HFFc6 (cell line): ENCODE results near the gene TTC3. TPM values are rescaled to one million over a fixed set of nuclear protein-coding genes. Genes with fewer than 3 reads are reported as not detected.
A peak's percentile ranks its signal among the peaks of the same experiment; 100 is the strongest.

Experiments
- DNase-seq: peaks from one replicate; pipeline ENCODE4 v3.0.0-alpha.2; 2018
- H3K27ac Mint-ChIP-seq: 2 replicates; pipeline ENCODE4 v1.8.0; 2020; ENCODE audit warnings: mild to moderate bottlenecking, mixed read lengths
- H3K27me3 Mint-ChIP-seq: 2 replicates; pipeline ENCODE4 v1.8.0; 2021; ENCODE audit warnings: mild to moderate bottlenecking, moderate library complexity, mixed read lengths; ENCODE audit not compliant: insufficient read depth
- H3K36me3 Mint-ChIP-seq: 2 replicates; pipeline ENCODE4 v1.8.0; 2021; ENCODE audit warnings: low read depth, mixed read lengths
- H3K4me1 Mint-ChIP-seq: 2 replicates; pipeline ENCODE4 v1.8.0; 2020; ENCODE audit warnings: low read depth, mixed read lengths
- H3K4me3 Mint-ChIP-seq: 2 replicates; pipeline ENCODE4 v1.8.0; 2020; ENCODE audit warnings: mild to moderate bottlenecking, moderate library complexity, mixed read lengths
- H3K9me3 Mint-ChIP-seq: 2 replicates; pipeline ENCODE4 v1.8.0; 2020; ENCODE audit warnings: mild to moderate bottlenecking, mixed read lengths
- CTCF ChIP-seq: fragments of 200-600 bp; sonication (generic); IDR thresholded peaks from 2 replicates; pipeline ENCODE4 v1.5.0; 2021; ENCODE audit warnings: antibody characterized with exemption, mild to moderate bottlenecking
- total RNA-seq, 6 experiments: library from RNA; stranded (reverse); fragmentation: NEBNext Ultra II Directional; extraction: Animal tissue kit (Norgen Biotek cat#: 25700); gene quantifications; 2 replicates in 1 of 6; 3 replicates in 5 of 6; pipeline ENCODE4 v1.2.3, GENCODE V29; 2021

TTC3 gene
- total RNA-seq, 6 experiments from 2014 or later, result 123 to 173 (median 134) TPM

DNA sequence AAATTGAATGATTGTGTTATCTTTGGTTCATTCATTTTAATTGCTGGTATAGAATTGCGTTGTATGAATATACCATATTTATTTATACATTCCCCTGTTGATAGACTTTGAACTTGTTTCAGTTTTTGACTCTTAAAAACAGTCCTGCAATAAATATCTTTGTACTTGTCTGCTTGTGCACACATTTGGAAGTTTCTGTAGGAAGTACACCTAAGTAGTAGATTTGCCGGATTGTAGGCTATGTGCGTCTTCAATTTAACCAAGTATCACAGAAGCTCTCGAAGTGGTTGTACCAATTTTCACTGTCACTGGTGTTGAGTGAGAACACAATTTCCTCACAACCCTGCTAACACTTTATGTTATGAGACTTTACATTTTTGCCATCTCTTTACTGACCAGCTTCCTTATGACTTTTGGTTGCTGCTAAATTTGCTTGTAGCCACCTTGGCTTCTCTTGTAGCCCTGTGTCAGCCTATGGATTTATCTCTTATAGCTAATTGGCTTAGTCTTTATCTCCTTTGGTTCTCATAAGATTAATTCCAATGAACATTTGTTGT is 2.2 kb downstream of the TTC3 start:
- Mint-ChIP-seq H3K4me3 (peak overlapping the region; percentile 100), H3K27me3 (peaks cover 4% of the 10 kb centered on the region; the same call in 1 of the 2 replicates), H3K9me3 (peaks cover 4% of the 10 kb centered on the region; the same call in 1 of the 2 replicates), H3K36me3 (peaks cover 6% of the 10 kb centered on the region), H3K27ac (no peak overlapping the region), H3K4me1 (peaks cover 61% of the 10 kb centered on the region)
- TF ChIP-seq CTCF, result no peak
- no peak for DNase-seq

- peaks cover 4% of the 10 kb centered on the region; the same call in 1 of the 2 replicates for H3K27me3 Mint-ChIP-seq
- H3K36me3 Mint-ChIP-seq, result peaks cover 6% of the 10 kb centered on the region; the same call in 1 of the 2 replicates
- no peak overlapping the region for H3K27ac Mint-ChIP-seq
- DNase-seq, result no peak
- H3K4me1 Mint-ChIP-seq, result peaks cover 51% of the 10 kb centered on the region
- no peak for TF ChIP-seq CTCF
- H3K4me3 Mint-ChIP-seq, result no peak overlapping the region
- peaks cover 4% of the 10 kb centered on the region; the same call in 1 of the 2 replicates for H3K9me3 Mint-ChIP-seq
Observed at GRCh38 chr21:37076087-37076850, 3.2 kb downstream of the TTC3 start.

DNA sequence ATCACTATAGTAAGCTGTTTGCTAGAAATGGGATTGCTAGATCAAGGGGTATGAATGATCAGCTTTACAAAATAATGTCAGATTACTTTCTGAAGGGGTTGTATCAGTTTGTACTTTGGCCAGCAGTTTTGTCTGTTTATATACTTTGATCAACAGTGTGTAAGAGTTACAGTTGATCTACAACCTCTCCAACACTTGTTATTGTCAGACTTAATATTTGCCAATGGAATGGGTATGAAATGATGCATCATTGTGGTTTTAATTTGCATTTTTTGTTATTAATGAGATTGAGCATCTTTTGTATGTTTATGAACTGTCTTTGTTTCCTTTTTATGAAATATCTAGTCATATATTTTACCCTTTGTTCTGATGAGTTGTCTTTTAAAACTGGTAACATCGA is 4.3 kb downstream of the TTC3 start:
- Mint-ChIP-seq H3K36me3 (peaks cover 10% of the 10 kb centered on the region), H3K27me3 (peaks cover 4% of the 10 kb centered on the region; the same call in 1 of the 2 replicates), H3K4me1 (peaks cover 41% of the 10 kb centered on the region), H3K9me3 (peaks cover 4% of the 10 kb centered on the region; the same call in 1 of the 2 replicates), H3K4me3 (no peak overlapping the region), H3K27ac (no peak overlapping the region)
- no peak for TF ChIP-seq CTCF
- DNase-seq, result no peak

DNA sequence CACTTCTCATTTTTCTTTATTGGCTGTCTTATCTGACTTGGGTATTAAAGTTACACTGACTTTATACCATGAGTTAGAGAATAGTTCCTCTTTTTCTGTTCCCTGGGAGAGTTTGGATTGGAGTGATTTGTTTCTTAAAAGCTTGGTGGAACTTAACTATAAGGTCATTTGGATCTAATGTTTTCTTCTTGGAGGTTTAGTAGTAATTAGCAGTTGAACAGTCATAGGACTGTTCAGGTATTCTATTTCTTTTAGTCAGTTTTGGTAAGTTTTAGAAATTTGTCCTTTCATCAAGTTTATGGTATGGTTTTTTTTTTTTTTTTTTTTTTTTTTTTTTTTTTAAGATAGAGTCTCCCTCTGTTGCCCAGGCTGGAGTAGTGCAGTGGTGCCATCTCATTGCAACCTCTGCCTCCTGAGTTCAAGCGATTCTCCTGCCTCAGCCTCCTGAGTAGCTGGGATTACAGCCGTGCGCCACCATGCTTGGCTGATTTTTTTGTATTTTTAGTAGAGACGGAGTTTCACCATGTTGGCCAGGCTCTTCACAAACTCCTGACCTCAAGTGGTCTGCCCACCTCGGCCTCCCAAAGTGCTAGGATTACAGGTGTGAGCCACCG is 6.3 kb downstream of the TTC3 start:
- Mint-ChIP-seq H3K27me3 (peaks cover under 1% of the 10 kb centered on the region; the same call in 1 of the 2 replicates), H3K4me1 (peaks cover 52% of the 10 kb centered on the region), H3K4me3 (no peak overlapping the region), H3K27ac (peak overlapping the region; percentile 28; the same call in 1 of the 2 replicates), H3K36me3 (peaks cover 16% of the 10 kb centered on the region), H3K9me3 (peaks cover 4% of the 10 kb centered on the region; the same call in 1 of the 2 replicates)
- peak; percentile 66; the same call in 1 of the 2 replicates for TF ChIP-seq CTCF
- DNase-seq, result no peak

DNA sequence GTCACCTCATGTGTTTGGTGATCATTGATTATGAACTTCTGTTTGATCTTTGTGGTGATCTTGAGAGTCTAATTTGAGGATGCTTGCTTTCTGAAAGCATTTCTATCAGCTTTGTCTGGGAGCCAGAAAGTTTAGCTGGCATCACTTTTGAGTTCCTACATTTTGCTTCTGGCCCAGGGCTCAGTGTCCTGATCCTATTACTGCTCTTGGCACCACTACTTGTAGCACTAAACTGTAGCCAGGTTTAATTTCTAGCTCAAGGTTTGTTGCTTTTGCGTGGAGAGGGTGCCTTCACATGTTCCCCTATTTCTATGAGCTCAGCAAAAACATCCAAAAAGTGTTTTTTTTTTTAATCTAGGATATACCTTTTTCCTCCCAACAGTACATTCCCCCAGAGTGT is 9.3 kb downstream of the TTC3 start:
- no peaks in the 10 kb centered on the region for H3K27me3 Mint-ChIP-seq
- no peak for TF ChIP-seq CTCF
- H3K36me3 Mint-ChIP-seq, result peaks cover 16% of the 10 kb centered on the region
- H3K27ac Mint-ChIP-seq, result no peak overlapping the region
- DNase-seq, result no peak
- peaks cover 4% of the 10 kb centered on the region; the same call in 1 of the 2 replicates for H3K9me3 Mint-ChIP-seq
- H3K4me3 Mint-ChIP-seq, result no peak overlapping the region
- peaks cover 32% of the 10 kb centered on the region for H3K4me1 Mint-ChIP-seq
